C4-2B (cell line): Measurements from ENCODE around the gene XPO6.

Experiments used
- ZFX ChIP-seq: fragments of 450-650 bp; IDR thresholded peaks from 2 replicates; pipeline ENCODE4 v1.6.1; 2017
- TF ChIP-seq, protein P1 (sequence below): fragments of 450-650 bp; conservative IDR thresholded peaks from 2 replicates; pipeline ENCODE4 v1.5.1; 2017; ENCODE audit warnings: mild to moderate bottlenecking

DNA sequence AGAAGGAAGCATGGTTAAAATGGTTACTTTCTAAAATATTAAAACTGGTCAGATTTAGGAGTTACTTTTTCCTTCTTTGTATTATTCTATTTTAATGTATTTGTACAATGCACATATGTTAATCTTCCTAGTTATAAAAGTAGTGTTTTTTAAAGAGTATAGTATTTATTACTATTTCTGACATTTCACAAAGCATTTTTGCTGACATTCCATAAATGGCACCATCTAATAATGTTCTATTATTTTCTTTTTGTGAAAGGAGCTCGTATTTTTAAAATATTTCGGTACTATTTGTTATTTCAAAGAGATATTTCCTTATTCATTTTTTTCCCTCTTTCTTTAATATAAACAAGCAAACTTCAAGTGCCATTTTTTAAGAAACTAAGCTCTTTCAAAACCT, 100.8 kb downstream of the XPO6 start:
- TF ChIP-seq, protein P1, sequence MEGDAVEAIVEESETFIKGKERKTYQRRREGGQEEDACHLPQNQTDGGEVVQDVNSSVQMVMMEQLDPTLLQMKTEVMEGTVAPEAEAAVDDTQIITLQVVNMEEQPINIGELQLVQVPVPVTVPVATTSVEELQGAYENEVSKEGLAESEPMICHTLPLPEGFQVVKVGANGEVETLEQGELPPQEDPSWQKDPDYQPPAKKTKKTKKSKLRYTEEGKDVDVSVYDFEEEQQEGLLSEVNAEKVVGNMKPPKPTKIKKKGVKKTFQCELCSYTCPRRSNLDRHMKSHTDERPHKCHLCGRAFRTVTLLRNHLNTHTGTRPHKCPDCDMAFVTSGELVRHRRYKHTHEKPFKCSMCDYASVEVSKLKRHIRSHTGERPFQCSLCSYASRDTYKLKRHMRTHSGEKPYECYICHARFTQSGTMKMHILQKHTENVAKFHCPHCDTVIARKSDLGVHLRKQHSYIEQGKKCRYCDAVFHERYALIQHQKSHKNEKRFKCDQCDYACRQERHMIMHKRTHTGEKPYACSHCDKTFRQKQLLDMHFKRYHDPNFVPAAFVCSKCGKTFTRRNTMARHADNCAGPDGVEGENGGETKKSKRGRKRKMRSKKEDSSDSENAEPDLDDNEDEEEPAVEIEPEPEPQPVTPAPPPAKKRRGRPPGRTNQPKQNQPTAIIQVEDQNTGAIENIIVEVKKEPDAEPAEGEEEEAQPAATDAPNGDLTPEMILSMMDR: no peak
- TF ChIP-seq ZFX: no peak
